NB4 (cell line): Measurements from ENCODE around the gene PLCB4.

Source experiments
- MYC ChIP-seq: IDR thresholded peaks from 2 replicates; pipeline ENCODE4 v1.6.1; 2011; ENCODE audit warnings: low read depth, low read length
- POLR2A ChIP-seq: IDR thresholded peaks from 2 replicates; pipeline ENCODE4 v1.6.1; 2011; ENCODE audit warnings: mild to moderate bottlenecking; ENCODE audit not compliant: insufficient read length; ENCODE audit errors: extremely low read depth
- TF ChIP-seq, protein P1 (sequence below): IDR thresholded peaks from one replicate; pipeline ENCODE4 v1.5.1; 2012; ENCODE audit warnings: low read depth, low read length
- TF ChIP-seq, protein P2 (sequence below): IDR thresholded peaks from 2 replicates; pipeline ENCODE4 v1.6.1; 2011; ENCODE audit warnings: low read depth, low read length

DNA sequence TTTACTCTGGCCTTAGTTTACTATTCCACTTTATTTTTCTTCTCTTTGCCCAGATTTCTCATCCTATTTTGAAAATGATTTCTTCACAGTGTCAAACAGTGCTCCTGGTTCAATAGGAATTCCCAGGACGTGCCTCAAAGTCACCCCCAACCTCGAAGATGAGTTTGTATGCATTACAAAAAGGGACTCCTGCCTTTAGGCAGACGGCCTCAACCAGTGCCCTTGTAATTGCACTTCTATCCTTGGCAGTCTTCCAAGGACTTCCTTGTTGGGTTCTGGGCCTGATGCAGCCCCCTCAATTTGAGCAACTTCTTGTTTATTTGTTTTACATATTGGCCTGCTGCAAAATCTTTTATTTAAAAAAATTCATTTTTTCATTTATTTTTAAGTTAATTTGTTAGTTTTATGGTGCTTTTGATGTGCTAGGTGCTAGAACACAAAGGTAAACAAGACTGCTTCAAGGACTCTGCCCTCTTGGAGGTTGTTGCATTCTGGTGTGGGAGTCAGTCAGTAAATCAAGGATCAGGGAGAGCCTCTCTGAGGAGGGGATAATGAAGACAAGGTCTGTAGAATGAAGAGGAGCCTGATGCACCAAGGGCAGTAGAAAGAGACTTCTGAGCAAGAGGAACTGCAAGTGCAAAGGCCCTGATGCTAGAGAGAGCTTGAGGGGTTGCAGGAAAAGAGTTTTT, 264.0 kb downstream of the PLCB4 start:
- TF ChIP-seq, protein P1, sequence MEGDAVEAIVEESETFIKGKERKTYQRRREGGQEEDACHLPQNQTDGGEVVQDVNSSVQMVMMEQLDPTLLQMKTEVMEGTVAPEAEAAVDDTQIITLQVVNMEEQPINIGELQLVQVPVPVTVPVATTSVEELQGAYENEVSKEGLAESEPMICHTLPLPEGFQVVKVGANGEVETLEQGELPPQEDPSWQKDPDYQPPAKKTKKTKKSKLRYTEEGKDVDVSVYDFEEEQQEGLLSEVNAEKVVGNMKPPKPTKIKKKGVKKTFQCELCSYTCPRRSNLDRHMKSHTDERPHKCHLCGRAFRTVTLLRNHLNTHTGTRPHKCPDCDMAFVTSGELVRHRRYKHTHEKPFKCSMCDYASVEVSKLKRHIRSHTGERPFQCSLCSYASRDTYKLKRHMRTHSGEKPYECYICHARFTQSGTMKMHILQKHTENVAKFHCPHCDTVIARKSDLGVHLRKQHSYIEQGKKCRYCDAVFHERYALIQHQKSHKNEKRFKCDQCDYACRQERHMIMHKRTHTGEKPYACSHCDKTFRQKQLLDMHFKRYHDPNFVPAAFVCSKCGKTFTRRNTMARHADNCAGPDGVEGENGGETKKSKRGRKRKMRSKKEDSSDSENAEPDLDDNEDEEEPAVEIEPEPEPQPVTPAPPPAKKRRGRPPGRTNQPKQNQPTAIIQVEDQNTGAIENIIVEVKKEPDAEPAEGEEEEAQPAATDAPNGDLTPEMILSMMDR, result no peak
- TF ChIP-seq POLR2A (no peak), MYC (no peak)
- TF ChIP-seq, protein P2, sequence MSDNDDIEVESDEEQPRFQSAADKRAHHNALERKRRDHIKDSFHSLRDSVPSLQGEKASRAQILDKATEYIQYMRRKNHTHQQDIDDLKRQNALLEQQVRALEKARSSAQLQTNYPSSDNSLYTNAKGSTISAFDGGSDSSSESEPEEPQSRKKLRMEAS, result no peak
